AG04450 (cell line): ENCODE results near the gene AGTPBP1. TPM values are rescaled to one million over a fixed set of nuclear protein-coding genes. Genes with fewer than 3 reads are reported as not detected.
"Not testable (repeated sequence)": the region's sequence is repeated elsewhere in the genome, so short reads cannot be mapped to it uniquely, and the experiment has no call there.

ENCODE experiments used
- CTCF ChIA-PET: fragments of 300-600, 350-600 bp; formaldehyde crosslinking; extraction: SDS; loops from one replicate; lab custom pipeline; 2022; ENCODE audit warnings: antibody characterized with exemption, inconsistent platforms; lab: Charles Lee
- POLR2A ChIA-PET: fragments of 350-600 bp; formaldehyde crosslinking; extraction: SDS; loops from one replicate; lab custom pipeline; 2021; ENCODE audit warnings: antibody characterized with exemption, inconsistent platforms; lab: Yijun Ruan, JAX
- DNase-seq: peaks from one replicate; pipeline ENCODE4 v3.0.0-alpha.2; 2011; ENCODE audit warnings: low read depth, low spot score
- H3K27ac ChIP-seq: one replicate; pipeline ENCODE4 v1.5.1; 2012; ENCODE audit warnings: low read depth, low read length, control low read depth
- H3K27me3 ChIP-seq: one replicate; pipeline ENCODE4 v1.6.0; 2012; ENCODE audit warnings: low read length; ENCODE audit not compliant: control insufficient read depth, insufficient read depth
- H3K4me3 ChIP-seq: 2 replicates; pipeline ENCODE4 v1.5.1; 2011; ENCODE audit warnings: mild to moderate bottlenecking, low read depth, low read length, control low read depth
- H3K9me3 ChIP-seq: 2 replicates; pipeline ENCODE4 v1.5.1; 2012; ENCODE audit warnings: low read length; ENCODE audit not compliant: control insufficient read depth, insufficient read depth
- polyA plus RNA-seq: library from polyadenylated mRNA; depleted of rRNA; stranded (reverse); fragments of >200 nt; gene quantifications from 2 replicates; pipeline ENCODE4 v1.2.3, GENCODE V29; 2011
- TF ChIP-seq, protein P1 (sequence below): IDR thresholded peaks from 2 replicates; pipeline ENCODE4 v1.5.1; 2011; ENCODE audit warnings: low read depth, low read length, control low read depth, inconsistent platforms

The AGTPBP1 gene
- polyA plus RNA-seq, 1 experiment = 4.4 TPM

DNA sequence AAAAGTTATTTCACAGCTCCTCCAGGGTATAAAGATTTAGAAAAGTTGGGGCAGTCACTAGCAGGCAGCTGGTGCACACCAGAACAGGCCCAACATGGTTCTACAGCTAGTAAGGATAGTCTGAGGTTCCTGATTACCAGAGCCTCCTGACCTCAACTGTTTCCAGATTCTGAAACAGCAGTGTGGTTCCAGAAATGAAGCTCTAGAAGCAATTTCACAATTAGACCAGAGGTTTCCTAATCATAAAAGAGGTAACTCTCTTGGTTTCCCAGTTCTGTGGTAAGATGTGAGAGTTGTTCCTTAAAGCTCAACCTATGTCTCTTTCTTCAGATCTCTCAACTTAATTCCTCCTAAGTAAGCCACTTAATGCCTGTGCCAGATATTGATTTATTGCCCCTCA, 11.9 kb downstream of the AGTPBP1 start:
- CTCF ChIA-PET = interaction anchor here (0.7 to 1.2 kb wide), 2 partner anchors 31 to 119 kb away, joined by 3 to 9 read pairs; no protein-coding TSS in a partner anchor
- Histone ChIP-seq H3K27ac (no peak overlapping the region), H3K9me3 (no peaks in the 10 kb centered on the region), H3K4me3 (no peak overlapping the region), H3K27me3 (no peaks in the 10 kb centered on the region)
- TF ChIP-seq, protein P1, sequence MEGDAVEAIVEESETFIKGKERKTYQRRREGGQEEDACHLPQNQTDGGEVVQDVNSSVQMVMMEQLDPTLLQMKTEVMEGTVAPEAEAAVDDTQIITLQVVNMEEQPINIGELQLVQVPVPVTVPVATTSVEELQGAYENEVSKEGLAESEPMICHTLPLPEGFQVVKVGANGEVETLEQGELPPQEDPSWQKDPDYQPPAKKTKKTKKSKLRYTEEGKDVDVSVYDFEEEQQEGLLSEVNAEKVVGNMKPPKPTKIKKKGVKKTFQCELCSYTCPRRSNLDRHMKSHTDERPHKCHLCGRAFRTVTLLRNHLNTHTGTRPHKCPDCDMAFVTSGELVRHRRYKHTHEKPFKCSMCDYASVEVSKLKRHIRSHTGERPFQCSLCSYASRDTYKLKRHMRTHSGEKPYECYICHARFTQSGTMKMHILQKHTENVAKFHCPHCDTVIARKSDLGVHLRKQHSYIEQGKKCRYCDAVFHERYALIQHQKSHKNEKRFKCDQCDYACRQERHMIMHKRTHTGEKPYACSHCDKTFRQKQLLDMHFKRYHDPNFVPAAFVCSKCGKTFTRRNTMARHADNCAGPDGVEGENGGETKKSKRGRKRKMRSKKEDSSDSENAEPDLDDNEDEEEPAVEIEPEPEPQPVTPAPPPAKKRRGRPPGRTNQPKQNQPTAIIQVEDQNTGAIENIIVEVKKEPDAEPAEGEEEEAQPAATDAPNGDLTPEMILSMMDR = no peak
- no peak for DNase-seq
- POLR2A ChIA-PET = no interaction called here

GRCh38 chr9:85727500-85727899, 14.3 kb downstream of the AGTPBP1 start:
- Histone ChIP-seq H3K27ac (no peak overlapping the region), H3K9me3 (no peaks in the 10 kb centered on the region), H3K4me3 (no peak overlapping the region), H3K27me3 (no peaks in the 10 kb centered on the region)
- CTCF ChIA-PET = interaction anchor here (0.6 kb wide), 2 partner anchors 29 to 258 kb away, joined by 3 to 4 read pairs; no protein-coding TSS in a partner anchor
- DNase-seq = no peak
- POLR2A ChIA-PET = no interaction called here
- TF ChIP-seq, protein P1 = no peak

DNA sequence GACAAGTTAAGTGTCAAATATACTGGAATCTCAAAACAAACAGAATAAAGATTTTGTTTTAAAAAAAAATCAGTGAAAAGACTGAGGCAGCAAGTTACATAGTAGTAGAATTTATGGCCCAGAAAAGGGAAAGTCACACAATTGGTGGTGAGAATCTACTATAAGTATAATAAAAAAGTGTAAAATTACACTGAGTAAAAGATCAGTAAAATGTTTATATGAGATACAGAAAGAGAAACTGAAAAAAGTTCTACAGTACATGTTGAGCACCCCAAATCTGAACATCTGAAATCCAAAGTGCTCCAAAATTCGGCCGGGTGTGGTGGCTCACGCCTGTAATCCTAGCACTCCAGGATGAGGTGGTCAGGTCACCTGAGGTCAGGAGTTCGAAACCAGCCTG, 15.0 kb downstream of the AGTPBP1 start:
- H3K27me3 ChIP-seq = no peaks in the 10 kb centered on the region
- DNase-seq = no peak
- H3K27ac ChIP-seq = no peak overlapping the region
- H3K9me3 ChIP-seq = no peaks in the 10 kb centered on the region
- TF ChIP-seq, protein P1 = no peak
- ChIA-PET CTCF (interaction anchor here (0.6 kb wide), 1 partner anchor 257 kb away, joined by 4 read pairs; no protein-coding TSS in a partner anchor), POLR2A (no interaction called here)
- no peak overlapping the region for H3K4me3 ChIP-seq

DNA sequence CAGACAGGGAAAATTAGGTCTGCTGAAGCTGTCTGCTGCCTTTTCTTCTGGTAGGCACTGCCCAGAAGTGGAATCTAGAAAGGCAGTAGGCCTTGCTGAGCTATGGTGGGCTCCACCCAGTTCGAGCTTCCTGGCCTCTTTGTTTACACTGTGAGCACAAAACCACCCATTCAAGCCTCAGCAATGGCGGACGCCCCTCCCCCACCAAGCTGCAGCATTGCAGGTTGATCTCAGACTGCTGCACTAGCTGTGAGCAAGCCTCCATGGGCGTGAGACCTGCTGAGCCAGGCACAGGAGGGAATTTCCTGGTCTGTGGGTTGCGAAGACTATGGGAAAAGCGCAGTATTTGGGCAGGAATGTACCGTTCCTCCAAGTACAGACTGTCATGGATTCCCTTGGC, 18.5 kb downstream of the AGTPBP1 start:
- H3K9me3 ChIP-seq = no peaks in the 10 kb centered on the region
- POLR2A ChIA-PET = no interaction called here
- no peaks in the 10 kb centered on the region for H3K27me3 ChIP-seq
- no peak for DNase-seq
- TF ChIP-seq, protein P1 = no peak
- CTCF ChIA-PET = interaction anchor here (0.6 to 1.3 kb wide), 2 partner anchors 18 to 25 kb away, joined by 3 read pairs; no protein-coding TSS in a partner anchor
- no peak overlapping the region for H3K27ac ChIP-seq
- no peak overlapping the region for H3K4me3 ChIP-seq

- H3K27me3 ChIP-seq, DNase-seq, POLR2A ChIA-PET, H3K9me3 ChIP-seq, CTCF ChIA-PET, H3K4me3 ChIP-seq, H3K27ac ChIP-seq: not testable (repeated sequence)
Measured at GRCh38 chr9:85719411-85719810, 22.3 kb downstream of the AGTPBP1 start.

DNA sequence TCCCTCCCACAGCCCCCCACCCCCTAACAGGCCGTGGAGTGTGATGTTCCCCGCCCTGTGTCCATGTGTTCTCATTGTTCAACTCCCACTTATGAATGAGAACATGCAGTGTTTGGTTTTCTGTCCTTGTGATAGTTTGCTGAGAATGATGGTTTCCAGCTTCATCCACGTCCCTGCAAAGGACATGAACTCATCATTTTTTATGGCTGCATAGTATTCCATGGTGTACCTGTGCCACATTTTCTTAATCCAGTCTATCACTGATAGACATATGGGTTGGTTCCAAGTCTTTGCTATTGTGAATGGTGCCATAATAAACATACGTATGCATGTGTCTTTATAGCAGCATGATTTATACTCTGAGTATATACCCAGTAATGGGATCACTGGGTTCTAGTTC, 23.9 kb downstream of the AGTPBP1 start:
- H3K9me3 ChIP-seq, H3K27me3 ChIP-seq, POLR2A ChIA-PET, DNase-seq, H3K27ac ChIP-seq, H3K4me3 ChIP-seq: not testable (repeated sequence)
- CTCF ChIA-PET = interaction anchor here (1.1 kb wide), 1 partner anchor 17 kb away, joined by 5 read pairs; no protein-coding TSS in a partner anchor
